HCT116 (cell line): ENCODE measurements around the gene NBAS. TPM values are rescaled to one million over a fixed set of nuclear protein-coding genes. Genes with fewer than 3 reads are reported as not detected.

Experiments
- ATAC-seq: fragments of 200-7000 bp; cut with Tn5 transposase; 2 replicates; pipeline ENCODE4 v1.9.1; 2020; ENCODE audit warnings: mild to moderate bottlenecking, moderate library complexity
- BruUV-seq: library from RNA; stranded (reverse); fragments of 400-500 nt; replicated peaks from 2 replicates; lab custom pipeline; 2021; lab: Mats Ljungman, UMichigan
- CTCF ChIA-PET: fragments of 300-600 bp; sonication (Branson Sonifier 250); formaldehyde crosslinking; loops from one replicate; lab custom pipeline; 2021; ENCODE audit warnings: antibody characterized with exemption; lab: Charles Lee
- POLR2A ChIA-PET: fragments of 300-600, 350-600 bp; sonication (Branson Sonifier 250); formaldehyde crosslinking; loops from one replicate; lab custom pipeline; 2021; ENCODE audit warnings: antibody characterized with exemption; lab: Charles Lee
- RAD21 ChIA-PET, 2 experiments: fragments of 300-600 bp; sonication (Branson Sonifier 250); formaldehyde crosslinking; loops; one replicate each; lab custom pipeline; 2023; ENCODE audit warnings: low total read pairs in 2 of 2; ENCODE audit not compliant: uncharacterized antibody in 2 of 2, unreplicated experiment in 2 of 2, low non-redundant PET in 1 of 2; lab: Charles Lee
- DNase-seq: peaks from one replicate; pipeline ENCODE4 v3.0.0-alpha.2; 2010; ENCODE audit warnings: low read depth, low spot score
- H2AFZ ChIP-seq: fragments of 200-600 bp; shearing (Covaris generic), sonication (generic); 2 replicates; pipeline ENCODE4 v1.6.1; 2017; ENCODE audit warnings: low read depth, mixed run types, mixed read lengths, antibody characterized with exemption, low read length; ENCODE audit not compliant: poor library complexity, severe bottlenecking
- H3K27ac ChIP-seq: 2 replicates; pipeline ENCODE4 v1.5.1; 2012; ENCODE audit warnings: low read depth, low read length
- H3K27me3 ChIP-seq: fragments of 200-600 bp; sonication (generic); 2 replicates; pipeline ENCODE4 v1.6.1; 2016; ENCODE audit warnings: mixed run types, low read length, mixed read lengths; ENCODE audit not compliant: insufficient read depth
- H3K36me3 ChIP-seq, 2 experiments: fragments of 200-500 bp in 1 of 2; fragments of 200-600 bp in 1 of 2; sonication (Bioruptor generic) in 1 of 2; sonication (generic) in 1 of 2; 2 replicates each; pipeline versions ENCODE4 v1.5.1 to v1.6.1; 2014 to 2016; ENCODE audit warnings: low read length in 2 of 2, inconsistent platforms in 1 of 2, mixed read lengths in 1 of 2, mixed run types in 1 of 2; ENCODE audit not compliant: insufficient read depth in 2 of 2, control insufficient read depth in 1 of 2
- H3K4me1 ChIP-seq, 2 experiments: fragments of 200-600 bp in 1 of 2; sonication (generic) in 1 of 2; 2 replicates each; pipeline versions ENCODE4 v1.5.1 to v1.6.1; 2012 to 2017; ENCODE audit warnings: low read length in 2 of 2, inconsistent platforms in 1 of 2, mild to moderate bottlenecking in 1 of 2, mixed read lengths in 1 of 2, mixed run types in 1 of 2, moderate library complexity in 1 of 2; ENCODE audit not compliant: insufficient read depth in 2 of 2, control insufficient read depth in 1 of 2
- H3K4me2 ChIP-seq: fragments of 200-600 bp; sonication (generic); 2 replicates; pipeline ENCODE4 v1.6.1; 2017; ENCODE audit warnings: mixed run types, low read length, mixed read lengths
- H3K4me3 ChIP-seq, 2 experiments: fragments of 200-600 bp in 1 of 2; sonication (generic) in 1 of 2; replicated peaks in 1 of 2; 2 replicates each; pipeline ENCODE4 v1.5.1; 2011 to 2016; ENCODE audit warnings: low read length in 2 of 2, control low read depth in 1 of 2, low read depth in 1 of 2, mild to moderate bottlenecking in 1 of 2, mixed read lengths in 1 of 2, mixed run types in 1 of 2
- H3K79me2 ChIP-seq: fragments of 200-600 bp; sonication (generic); 2 replicates; pipeline ENCODE4 v1.6.1; 2017; ENCODE audit warnings: mild to moderate bottlenecking, mixed run types, low read length, moderate library complexity, mixed read lengths; ENCODE audit not compliant: insufficient read depth
- H3K9ac ChIP-seq: fragments of 200-600 bp; sonication (generic); 2 replicates; pipeline ENCODE4 v1.6.1; 2016; ENCODE audit warnings: low read length, mixed read lengths
- H3K9me2 ChIP-seq: fragments of 200-600 bp; sonication (generic), shearing (Covaris generic); 2 replicates; pipeline ENCODE4 v1.6.1; 2017; ENCODE audit warnings: mixed run types, mild to moderate bottlenecking, moderate library complexity; ENCODE audit not compliant: insufficient read depth
- H3K9me3 ChIP-seq, 2 experiments: fragments of 200-500 bp in 1 of 2; fragments of 200-600 bp in 1 of 2; sonication (Bioruptor generic) in 1 of 2; sonication (generic) in 1 of 2; 2 replicates each; pipeline ENCODE4 v1.6.1; 2014 to 2017; ENCODE audit warnings: low read length in 2 of 2, mixed read lengths in 2 of 2, inconsistent platforms in 1 of 2, low read depth in 1 of 2, mild to moderate bottlenecking in 1 of 2, mixed run types in 1 of 2, moderate library complexity in 1 of 2; ENCODE audit not compliant: control insufficient read depth in 1 of 2, insufficient read depth in 1 of 2
- H4K20me1 ChIP-seq: fragments of 200-600 bp; sonication (generic), shearing (Covaris generic); 2 replicates; pipeline ENCODE4 v1.6.1; 2017; ENCODE audit warnings: mixed run types, mild to moderate bottlenecking, moderate library complexity; ENCODE audit not compliant: insufficient read depth
- EZH2phosphoT487 ChIP-seq: fragments of 200-600 bp; IDR thresholded peaks from 2 replicates; pipeline ENCODE4 v1.6.1; 2018; ENCODE audit warnings: antibody characterized with exemption, borderline replicate concordance
- JUND ChIP-seq: IDR thresholded peaks from 2 replicates; pipeline ENCODE4 v1.6.1; 2012
- SRF ChIP-seq: IDR thresholded peaks from 2 replicates; pipeline ENCODE4 v1.6.1; 2012; ENCODE audit warnings: low read depth
- YY1 ChIP-seq: IDR thresholded peaks from 2 replicates; pipeline ENCODE4 v1.6.1; 2011; ENCODE audit warnings: low read length, low read depth, moderate library complexity, mild to moderate bottlenecking; ENCODE audit not compliant: insufficient replicate concordance; ENCODE audit errors: extremely low read depth
- ZNF274 ChIP-seq: fragments of 200-500 bp; sonication (Bioruptor generic); IDR thresholded peaks from 2 replicates; pipeline ENCODE4 v1.6.1; 2014; ENCODE audit warnings: mild to moderate bottlenecking, low read depth, low read length, inconsistent platforms
- intact Hi-C: fragments of 100-400 bp; cut with micrococcal nuclease; formaldehyde crosslinking; loops from 2 replicates; pipeline ENCODE4 v1.10.0; 2022
- total RNA-seq: library from RNA; stranded (reverse); gene quantifications from one replicate; pipeline ENCODE4 v1.2.1, GENCODE V29; 2021; ENCODE audit not compliant: unreplicated experiment
- TF ChIP-seq, protein P1 (sequence below): IDR thresholded peaks from 2 replicates; pipeline ENCODE4 v1.6.1; 2012; ENCODE audit warnings: low read depth

NBAS gene
- total RNA-seq, 1 experiment from 2014 or later: 32.8 TPM

GRCh38 chr2:15355386-15355785 lies 205.7 kb downstream of the NBAS start:
- Histone ChIP-seq H3K4me1 (no peaks in the 10 kb centered on the region), H3K36me3 (no peaks in the 10 kb centered on the region), H3K9me2 (no peaks in the 10 kb centered on the region), H3K9me3 (no peaks in the 10 kb centered on the region), H3K27me3 (no peaks in the 10 kb centered on the region), H3K4me2 (no peak overlapping the region), H3K4me3 (no peak overlapping the region), H3K9ac (no peak overlapping the region), H4K20me1 (no peaks in the 10 kb centered on the region), H2AFZ (no peak overlapping the region), H3K79me2 (no peaks in the 10 kb centered on the region), H3K27ac (no peak overlapping the region)
- no TSS peak for BruUV-seq
- intact Hi-C loops: no loop called here
- ATAC-seq (no peak), DNase-seq (no peak)
- TF ChIP-seq ZNF274: no peak
- no peak for TF ChIP-seq JUND
- TF ChIP-seq, protein P1, sequence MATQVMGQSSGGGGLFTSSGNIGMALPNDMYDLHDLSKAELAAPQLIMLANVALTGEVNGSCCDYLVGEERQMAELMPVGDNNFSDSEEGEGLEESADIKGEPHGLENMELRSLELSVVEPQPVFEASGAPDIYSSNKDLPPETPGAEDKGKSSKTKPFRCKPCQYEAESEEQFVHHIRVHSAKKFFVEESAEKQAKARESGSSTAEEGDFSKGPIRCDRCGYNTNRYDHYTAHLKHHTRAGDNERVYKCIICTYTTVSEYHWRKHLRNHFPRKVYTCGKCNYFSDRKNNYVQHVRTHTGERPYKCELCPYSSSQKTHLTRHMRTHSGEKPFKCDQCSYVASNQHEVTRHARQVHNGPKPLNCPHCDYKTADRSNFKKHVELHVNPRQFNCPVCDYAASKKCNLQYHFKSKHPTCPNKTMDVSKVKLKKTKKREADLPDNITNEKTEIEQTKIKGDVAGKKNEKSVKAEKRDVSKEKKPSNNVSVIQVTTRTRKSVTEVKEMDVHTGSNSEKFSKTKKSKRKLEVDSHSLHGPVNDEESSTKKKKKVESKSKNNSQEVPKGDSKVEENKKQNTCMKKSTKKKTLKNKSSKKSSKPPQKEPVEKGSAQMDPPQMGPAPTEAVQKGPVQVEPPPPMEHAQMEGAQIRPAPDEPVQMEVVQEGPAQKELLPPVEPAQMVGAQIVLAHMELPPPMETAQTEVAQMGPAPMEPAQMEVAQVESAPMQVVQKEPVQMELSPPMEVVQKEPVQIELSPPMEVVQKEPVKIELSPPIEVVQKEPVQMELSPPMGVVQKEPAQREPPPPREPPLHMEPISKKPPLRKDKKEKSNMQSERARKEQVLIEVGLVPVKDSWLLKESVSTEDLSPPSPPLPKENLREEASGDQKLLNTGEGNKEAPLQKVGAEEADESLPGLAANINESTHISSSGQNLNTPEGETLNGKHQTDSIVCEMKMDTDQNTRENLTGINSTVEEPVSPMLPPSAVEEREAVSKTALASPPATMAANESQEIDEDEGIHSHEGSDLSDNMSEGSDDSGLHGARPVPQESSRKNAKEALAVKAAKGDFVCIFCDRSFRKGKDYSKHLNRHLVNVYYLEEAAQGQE: no peak
- no peak for TF ChIP-seq EZH2phosphoT487
- no peak for TF ChIP-seq YY1
- no peak for TF ChIP-seq SRF
- ChIA-PET CTCF (no interaction called here), POLR2A (no interaction called here), RAD21 (no interaction called here)
